Activated T-cell treated with anti-CD3 and anti-CD28 coated beads for 1 hour (primary cell): ENCODE data around the gene PTRH2.
"Not testable (repeated sequence)": the region's sequence is repeated elsewhere in the genome, so short reads cannot be mapped to it uniquely, and the experiment has no call there.

Source experiments
- DNase-seq: peaks from one replicate; pipeline ENCODE4 v3.0.0-alpha.2; 2020; ENCODE audit warnings: low read depth

Gene PTRH2

DNA sequence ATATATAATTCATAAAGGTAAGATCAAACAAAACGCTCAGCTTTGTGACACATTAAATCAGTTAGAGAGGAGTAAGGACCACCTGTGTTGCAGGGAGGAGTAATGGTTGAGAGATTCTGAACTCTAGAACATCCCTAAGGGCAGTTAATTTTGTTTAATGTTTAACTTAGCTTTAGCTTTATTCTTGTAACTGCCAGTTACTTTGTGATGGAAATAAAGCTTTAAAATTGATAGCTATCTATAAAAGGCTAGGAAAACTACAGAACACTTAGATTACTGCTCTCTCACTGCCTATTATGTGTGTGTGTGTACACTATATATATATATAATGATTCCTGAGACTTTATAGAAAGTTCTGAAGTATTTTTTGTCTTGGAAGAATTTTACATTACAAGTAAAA, 37.8 kb downstream of the PTRH2 start:
- DNase-seq, result no peak

DNA sequence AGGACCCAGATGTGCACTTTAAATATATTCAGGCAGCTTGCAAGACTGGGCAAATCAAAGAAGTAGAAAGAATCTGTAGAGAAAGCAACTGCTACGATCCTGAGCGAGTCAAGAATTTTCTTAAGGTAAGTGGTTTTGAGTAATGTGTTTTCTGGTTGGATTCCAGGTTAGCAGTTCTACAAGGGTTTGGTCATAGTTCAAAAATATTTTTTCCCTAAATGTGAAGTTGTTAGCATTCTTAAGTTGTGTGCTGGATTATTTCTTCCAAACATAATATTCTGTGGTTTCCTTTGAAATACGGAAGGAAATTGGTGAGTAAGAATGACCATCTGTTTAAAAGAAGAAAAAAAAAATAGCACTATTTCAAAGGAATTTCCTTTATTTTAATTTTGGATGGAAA, 38.4 kb downstream of the PTRH2 start:
- no peak for DNase-seq

DNA sequence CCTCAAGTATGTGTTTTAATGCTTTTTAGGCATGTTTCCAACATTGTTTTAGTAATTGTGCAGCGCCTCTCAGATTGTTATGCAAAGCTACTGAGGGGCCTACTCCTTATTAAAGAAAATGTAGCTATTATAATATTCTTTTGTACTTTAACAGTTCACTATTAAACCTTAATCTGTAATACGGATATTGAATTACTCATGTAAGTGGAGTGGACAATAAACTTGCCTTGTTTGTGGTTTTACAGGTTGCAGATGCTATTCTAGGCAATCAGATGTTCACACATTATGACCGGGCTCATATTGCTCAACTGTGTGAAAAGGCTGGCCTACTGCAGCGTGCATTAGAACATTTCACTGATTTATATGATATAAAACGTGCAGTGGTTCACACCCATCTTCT, 41.0 kb downstream of the PTRH2 start:
- no peak for DNase-seq

- not testable (repeated sequence) for DNase-seq
Measured at GRCh38 chr17:59656624-59657023, 50.6 kb downstream of the PTRH2 start.

DNA sequence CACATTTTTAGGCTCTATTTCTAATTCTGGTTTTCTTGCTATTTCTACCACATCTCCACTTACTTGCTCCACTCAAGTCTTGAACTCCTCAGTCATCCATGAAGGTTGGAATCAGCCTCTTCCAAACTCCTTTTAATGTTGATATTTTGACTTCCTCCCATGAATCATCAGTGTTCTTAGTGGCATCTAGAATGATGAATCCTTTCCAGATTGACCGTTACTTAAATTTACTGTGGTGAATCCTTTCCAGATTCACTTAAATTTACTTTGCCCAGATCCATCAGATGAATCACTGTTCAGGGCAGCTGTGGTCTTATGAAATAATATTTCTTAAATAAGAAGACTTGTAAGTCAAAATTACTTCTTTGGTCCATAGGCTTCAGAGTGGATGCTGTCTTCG, 55.1 kb downstream of the PTRH2 start:
- no peak for DNase-seq

GRCh38 chr17:59651346-59651745, 55.9 kb downstream of the PTRH2 start:
- no peak for DNase-seq

DNA sequence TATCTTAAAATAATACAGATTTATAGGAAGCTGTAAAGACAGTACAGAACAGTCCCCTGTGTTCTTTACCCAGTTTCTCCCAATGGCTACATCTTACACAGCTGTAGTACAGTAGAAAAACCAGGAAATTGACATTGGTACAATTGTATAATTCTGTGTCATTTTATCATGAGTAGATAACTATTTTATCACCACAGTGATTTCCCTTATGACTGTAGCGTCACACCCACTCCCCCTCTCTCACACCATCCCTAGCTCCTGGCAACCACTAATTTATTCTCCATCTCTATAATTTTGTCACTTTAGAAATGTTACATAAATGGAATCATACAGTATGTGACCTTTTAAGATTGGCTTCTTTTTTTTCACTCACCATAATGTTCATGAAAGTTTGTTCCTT, 56.6 kb downstream of the PTRH2 start:
- DNase-seq, result no peak

DNA sequence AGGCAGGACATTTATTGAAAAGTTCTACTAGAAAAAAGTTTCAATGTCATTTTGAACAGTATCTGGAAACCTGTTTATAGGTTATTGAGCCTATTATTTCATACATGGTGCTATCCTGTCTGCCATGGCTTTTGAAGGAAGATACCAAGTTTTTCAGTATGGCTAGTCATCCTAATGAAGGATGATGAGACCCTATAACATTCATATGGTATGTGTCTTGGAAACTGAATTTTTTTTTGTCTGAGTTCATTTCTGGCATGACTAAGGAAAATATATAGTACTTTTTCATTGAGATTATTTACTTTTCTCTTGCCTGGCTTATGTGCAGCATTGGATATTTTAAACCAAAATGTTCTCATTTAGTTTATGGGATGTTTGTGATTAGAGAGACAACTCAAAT, 57.3 kb downstream of the PTRH2 start:
- DNase-seq, result no peak
